ACC112 (cell line): ENCODE data around the gene SLC6A17.

Experiments
- H2AFZ ChIP-seq: fragments of 200-600 bp; sonication (generic); one replicate; pipeline ENCODE4 v1.6.0; 2017; ENCODE audit warnings: antibody characterized with exemption, low read length; ENCODE audit not compliant: unreplicated experiment
- H3K27ac ChIP-seq: fragments of 200-600 bp; sonication (generic); 2 replicates; pipeline ENCODE4 v1.5.1; 2014; ENCODE audit warnings: low read depth, mild to moderate bottlenecking, antibody characterized with exemption, low read length, moderate library complexity
- H3K27me3 ChIP-seq: fragments of 200-600 bp; sonication (generic); 2 replicates; pipeline ENCODE4 v1.6.1; 2014; ENCODE audit warnings: mild to moderate bottlenecking, antibody characterized with exemption, low read length, moderate library complexity, mixed read lengths; ENCODE audit not compliant: insufficient read depth
- H3K36me3 ChIP-seq: fragments of 200-600 bp; sonication (generic); 2 replicates; pipeline ENCODE4 v1.6.1; 2016; ENCODE audit warnings: mild to moderate bottlenecking, antibody characterized with exemption, low read length, moderate library complexity, mixed read lengths; ENCODE audit not compliant: insufficient read depth
- H3K4me1 ChIP-seq: fragments of 200-600 bp; sonication (generic); one replicate; pipeline ENCODE4 v1.6.1; 2016; ENCODE audit warnings: low read length, mixed read lengths; ENCODE audit not compliant: insufficient read depth, unreplicated experiment, control insufficient read depth
- H3K4me3 ChIP-seq: fragments of 200-600 bp; sonication (generic); 2 replicates; pipeline ENCODE4 v1.5.1; 2014; ENCODE audit warnings: mild to moderate bottlenecking, low read depth, low read length
- H3K79me2 ChIP-seq: fragments of 200-600 bp; sonication (generic); one replicate; pipeline ENCODE4 v1.6.0; 2016; ENCODE audit warnings: low read length; ENCODE audit not compliant: control insufficient read depth, unreplicated experiment, insufficient read depth

The SLC6A17 gene

GRCh38 chr1:110190282-110190929 lies 40.1 kb downstream of the SLC6A17 start:
- peaks cover 6% of the 10 kb centered on the region; the same call in 1 of the 2 replicates for H3K27me3 ChIP-seq
- H3K79me2 ChIP-seq, result no peaks in the 10 kb centered on the region
- no peak overlapping the region for H3K4me3 ChIP-seq

GRCh38 chr1:110192541-110192940 lies 42.2 kb downstream of the SLC6A17 start:
- Histone ChIP-seq H3K79me2 (no peaks in the 10 kb centered on the region), H3K4me3 (no peak overlapping the region), H2AFZ (no peak overlapping the region), H3K27ac (no peak overlapping the region), H3K4me1 (peaks cover 5% of the 10 kb centered on the region), H3K36me3 (no peaks in the 10 kb centered on the region), H3K27me3 (no peaks in the 10 kb centered on the region)

More at GRCh38 chr1:110190282-110190929, 40.1 kb downstream of the SLC6A17 start:
- H3K36me3 ChIP-seq, result no peaks in the 10 kb centered on the region
- no peak overlapping the region for H2AFZ ChIP-seq
- H3K4me1 ChIP-seq, result peaks cover 5% of the 10 kb centered on the region
- H3K27ac ChIP-seq, result no peak overlapping the region

GRCh38 chr1:110195196-110195595 lies 44.9 kb downstream of the SLC6A17 start:
- H3K79me2 ChIP-seq, result no peaks in the 10 kb centered on the region
- H3K27ac ChIP-seq, result no peak overlapping the region
- H3K36me3 ChIP-seq, result no peaks in the 10 kb centered on the region
- no peaks in the 10 kb centered on the region for H3K4me1 ChIP-seq
- H3K4me3 ChIP-seq, result no peak overlapping the region
- H2AFZ ChIP-seq, result no peak overlapping the region
- no peaks in the 10 kb centered on the region for H3K27me3 ChIP-seq

- Histone ChIP-seq H3K4me1 (no peaks in the 10 kb centered on the region), H3K4me3 (no peak overlapping the region), H3K36me3 (no peaks in the 10 kb centered on the region), H2AFZ (no peak overlapping the region), H3K79me2 (no peaks in the 10 kb centered on the region), H3K27me3 (no peaks in the 10 kb centered on the region), H3K27ac (no peak overlapping the region)
Measured at GRCh38 chr1:110196917-110197765, 46.8 kb downstream of the SLC6A17 start.

- Histone ChIP-seq H3K4me1 (peaks cover under 1% of the 10 kb centered on the region), H3K4me3 (no peak overlapping the region), H3K36me3 (no peaks in the 10 kb centered on the region)
Measured at GRCh38 chr1:110197905-110198629, 47.8 kb downstream of the SLC6A17 start.

GRCh38 chr1:110198746-110199145 lies 48.5 kb downstream of the SLC6A17 start:
- H3K27ac ChIP-seq, result no peak overlapping the region
- no peaks in the 10 kb centered on the region for H3K79me2 ChIP-seq
- H3K4me1 ChIP-seq, result peaks cover 7% of the 10 kb centered on the region
- H3K27me3 ChIP-seq, result no peaks in the 10 kb centered on the region
- H2AFZ ChIP-seq, result no peak overlapping the region
- H3K4me3 ChIP-seq, result no peak overlapping the region
- H3K36me3 ChIP-seq, result no peaks in the 10 kb centered on the region

More at GRCh38 chr1:110197905-110198629, 47.8 kb downstream of the SLC6A17 start:
- H3K27ac ChIP-seq, result no peak overlapping the region
- H3K27me3 ChIP-seq, result no peaks in the 10 kb centered on the region
- H3K79me2 ChIP-seq, result no peaks in the 10 kb centered on the region
- H2AFZ ChIP-seq, result no peak overlapping the region

GRCh38 chr1:110200190-110200589 lies 49.9 kb downstream of the SLC6A17 start:
- Histone ChIP-seq H3K79me2 (no peaks in the 10 kb centered on the region), H3K36me3 (no peaks in the 10 kb centered on the region), H3K4me1 (peaks cover 8% of the 10 kb centered on the region), H3K4me3 (no peak overlapping the region), H3K27me3 (no peaks in the 10 kb centered on the region), H3K27ac (no peak overlapping the region), H2AFZ (no peak overlapping the region)

- Histone ChIP-seq H3K27ac (no peak overlapping the region), H3K79me2 (no peaks in the 10 kb centered on the region), H3K4me3 (no peak overlapping the region), H3K27me3 (no peaks in the 10 kb centered on the region), H3K36me3 (no peaks in the 10 kb centered on the region), H2AFZ (no peak overlapping the region), H3K4me1 (peaks cover 8% of the 10 kb centered on the region)
Measured at GRCh38 chr1:110200666-110201065, 50.4 kb downstream of the SLC6A17 start.

GRCh38 chr1:110201157-110201825 lies 51.0 kb downstream of the SLC6A17 start:
- H3K4me3 ChIP-seq, result no peak overlapping the region
- no peak overlapping the region for H2AFZ ChIP-seq
- peaks cover 8% of the 10 kb centered on the region for H3K4me1 ChIP-seq
- no peaks in the 10 kb centered on the region for H3K27me3 ChIP-seq
- no peaks in the 10 kb centered on the region for H3K36me3 ChIP-seq
- no peaks in the 10 kb centered on the region for H3K79me2 ChIP-seq
- no peak overlapping the region for H3K27ac ChIP-seq

GRCh38 chr1:110203021-110203661 lies 52.8 kb downstream of the SLC6A17 start:
- no peaks in the 10 kb centered on the region for H3K27me3 ChIP-seq
- H3K79me2 ChIP-seq, result no peaks in the 10 kb centered on the region
- H3K4me1 ChIP-seq, result peaks cover 8% of the 10 kb centered on the region
- no peak overlapping the region for H3K27ac ChIP-seq
- H3K4me3 ChIP-seq, result no peak overlapping the region
- H3K36me3 ChIP-seq, result no peaks in the 10 kb centered on the region
- peak overlapping the region; percentile 51 for H2AFZ ChIP-seq
